HG03095 (cell line): Measurements from ENCODE around the gene MTG2.

Experiments used
- ATAC-seq: cut with Tn5 transposase; IDR thresholded peaks from one replicate; pipeline ENCODE4 v1.9.1; 2021; ENCODE audit warnings: moderate library complexity; ENCODE audit not compliant: unreplicated experiment

Gene MTG2

DNA sequence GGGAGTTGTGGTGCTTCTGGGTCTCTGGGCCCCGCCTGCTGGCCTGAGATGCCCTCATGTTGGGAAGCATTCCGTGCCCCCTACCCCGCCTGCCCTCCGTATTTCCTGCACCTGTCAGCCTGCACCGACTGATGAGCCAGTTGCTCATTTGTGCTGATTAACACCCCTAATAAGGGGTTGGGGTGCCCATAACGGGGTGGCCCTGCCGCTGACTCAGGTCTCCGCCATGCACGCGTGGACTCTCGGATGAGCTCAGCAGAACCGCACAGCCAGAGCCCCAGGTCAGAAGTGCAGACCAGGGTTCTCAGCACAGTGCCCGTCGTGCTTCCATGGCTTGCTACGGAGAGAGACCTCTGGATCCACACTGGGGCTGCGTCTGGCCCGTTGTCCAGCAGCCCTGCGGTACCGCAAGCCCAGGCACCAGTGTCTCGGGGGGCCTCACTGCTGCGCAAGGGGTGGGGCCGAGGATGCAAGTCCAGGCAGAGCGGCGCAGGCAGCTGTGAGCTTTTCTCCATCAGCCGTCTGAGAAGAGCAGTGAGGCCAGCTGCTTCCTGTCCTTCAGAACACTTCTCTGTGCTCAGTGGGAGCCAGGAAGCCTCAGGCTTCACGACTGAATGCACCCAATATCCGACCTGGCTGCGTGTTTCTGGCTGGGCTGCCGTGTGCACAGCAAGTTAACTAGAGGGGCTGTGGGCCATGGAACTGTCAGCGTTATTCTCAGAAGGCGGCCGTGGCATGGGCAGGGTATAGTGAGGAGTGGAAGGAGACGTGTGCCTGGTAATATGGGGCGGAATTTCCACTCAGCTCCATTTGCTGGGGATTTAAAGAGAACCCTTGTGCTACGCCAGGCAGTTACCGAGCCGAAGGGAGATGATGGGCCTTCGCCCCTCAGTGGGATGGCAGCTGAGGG lies 18.6 kb downstream of the MTG2 start:
- peak; percentile 78 for ATAC-seq

DNA sequence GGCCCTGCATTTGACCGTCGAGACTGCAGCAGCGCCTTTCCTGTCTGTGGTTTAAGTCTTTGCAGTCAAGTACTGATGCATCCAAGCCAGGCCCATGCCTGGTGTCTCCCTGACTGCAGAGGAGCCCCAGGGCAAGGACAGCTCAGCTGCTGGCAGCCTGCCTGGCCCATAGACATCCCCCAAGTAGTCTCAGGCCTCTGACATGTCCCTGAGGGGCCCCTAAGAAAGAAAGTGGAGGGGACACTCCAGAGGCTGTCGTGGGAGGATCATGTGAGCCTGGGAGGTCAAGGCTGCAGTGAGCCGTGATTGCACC lies 19.2 kb downstream of the MTG2 start:
- ATAC-seq: no peak

DNA sequence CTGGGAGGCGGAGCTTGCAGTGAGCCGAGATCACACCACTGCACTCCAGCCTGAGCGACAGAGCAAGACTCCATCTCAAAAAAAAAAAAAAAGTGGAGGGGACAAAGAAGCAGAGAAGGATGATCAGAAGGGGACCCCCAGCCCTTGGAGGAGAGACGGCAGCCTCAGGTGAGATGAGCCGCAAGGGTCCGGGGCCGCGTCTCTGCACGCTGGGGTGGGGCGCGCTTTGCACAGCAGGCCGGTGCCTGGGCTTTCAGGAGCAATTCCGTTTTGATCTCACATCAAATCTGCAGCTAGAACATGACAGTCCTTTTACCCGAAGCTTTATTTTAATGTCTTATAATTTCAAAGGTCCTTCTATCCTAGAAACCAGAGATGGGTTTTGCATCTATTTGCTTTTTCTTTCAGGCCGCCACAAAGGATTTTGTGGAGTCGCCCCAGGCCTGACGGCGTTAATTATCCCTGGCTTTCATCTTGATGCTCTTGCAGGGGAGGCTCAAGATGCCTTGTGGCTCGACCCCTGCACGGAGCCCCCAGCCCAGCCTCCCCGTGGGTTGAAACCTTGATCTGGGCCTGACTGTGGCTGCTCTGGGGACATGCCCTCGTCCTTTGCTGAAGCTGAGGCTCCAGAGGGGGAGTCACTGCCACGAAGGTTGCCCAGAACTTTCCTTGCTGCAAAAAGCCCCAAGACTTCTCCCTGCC lies 20.0 kb downstream of the MTG2 start:
- ATAC-seq: no peak

DNA sequence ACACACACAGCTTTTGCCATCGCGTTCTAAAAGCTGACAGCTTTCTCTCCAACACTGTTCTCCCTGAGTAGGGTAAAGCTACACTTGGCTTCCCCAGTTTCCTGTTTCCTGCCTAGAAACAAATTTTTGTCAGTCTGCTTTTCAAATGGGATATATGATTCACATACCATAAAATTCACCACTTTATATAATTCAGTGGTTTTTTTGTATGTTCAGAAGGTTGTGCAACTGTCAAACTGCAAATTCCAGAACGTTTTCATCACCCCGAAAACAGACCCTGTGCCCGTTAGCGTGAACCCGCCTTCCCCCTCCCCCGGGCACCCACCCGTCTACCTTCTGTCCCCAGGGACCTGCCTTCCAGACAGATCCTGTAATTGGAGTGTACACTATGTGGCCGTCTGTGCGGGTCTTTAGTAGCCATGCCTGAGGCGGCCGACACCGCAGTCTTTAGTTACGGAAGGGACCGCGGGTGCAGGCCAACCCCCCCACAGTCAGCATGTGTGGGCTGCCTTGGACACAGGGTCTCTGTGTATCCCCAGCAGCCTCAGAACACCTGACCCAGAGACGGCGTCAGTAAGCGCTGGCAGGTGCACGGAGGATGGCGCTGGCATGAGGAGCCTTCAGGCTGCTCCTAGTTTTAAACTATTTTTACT lies 20.7 kb downstream of the MTG2 start:
- ATAC-seq: no peak

DNA sequence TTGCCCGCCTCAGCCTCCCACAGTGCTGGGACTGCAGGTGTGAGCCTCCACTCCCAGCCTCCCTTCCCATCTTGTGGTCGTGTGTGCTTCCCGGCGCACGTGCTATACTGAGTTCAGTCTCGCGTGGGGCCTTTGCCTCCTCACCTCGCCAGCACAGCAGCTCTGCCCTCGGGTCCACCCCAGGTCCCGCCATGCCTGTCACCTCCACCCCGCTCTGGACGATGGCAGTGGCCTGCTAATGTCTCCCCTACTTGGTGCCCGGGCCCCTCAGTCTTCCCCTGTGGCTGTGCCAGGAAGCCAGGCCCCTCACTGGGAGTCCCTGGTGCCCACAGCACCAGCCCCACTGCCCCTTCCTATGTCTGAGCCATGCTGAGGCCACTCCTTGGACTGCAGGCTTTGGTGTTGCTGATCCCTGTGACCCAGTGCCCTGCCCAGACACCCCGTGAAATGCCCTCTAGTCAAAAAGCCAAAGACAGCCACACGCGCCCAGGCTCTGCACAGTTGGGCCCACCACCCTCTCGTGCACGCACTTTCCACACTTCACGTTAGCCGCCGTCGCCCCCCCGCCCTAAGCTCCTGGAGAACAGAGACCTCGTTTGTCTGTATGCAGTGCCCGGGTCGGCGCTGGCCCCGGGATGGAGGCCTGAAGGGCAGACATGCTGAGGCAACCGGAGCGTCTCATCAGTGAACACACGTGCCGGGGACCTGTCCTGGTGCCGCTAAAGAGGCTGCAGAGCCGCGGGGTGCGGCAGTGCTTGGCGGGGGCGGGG lies 23.0 kb downstream of the MTG2 start:
- ATAC-seq: no peak

DNA sequence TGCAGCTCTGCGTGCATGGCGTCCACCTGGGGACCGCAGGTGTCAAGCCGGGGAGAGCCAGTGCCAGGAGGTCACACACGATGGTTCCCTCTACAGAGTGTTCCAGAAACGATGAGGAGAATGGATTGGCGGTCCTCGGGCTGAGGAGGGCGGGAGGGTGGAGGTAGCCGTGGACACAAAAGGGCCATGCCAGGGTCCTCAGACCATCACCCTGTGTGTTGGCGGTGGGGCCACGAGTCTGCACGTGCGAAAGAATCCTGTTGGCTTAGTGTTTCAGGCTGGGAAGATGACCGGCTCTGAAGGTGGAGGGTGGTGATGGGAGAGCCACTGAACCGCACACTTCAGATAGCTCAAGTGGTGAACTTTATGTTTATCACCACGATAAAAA lies 23.6 kb downstream of the MTG2 start:
- no peak for ATAC-seq

DNA sequence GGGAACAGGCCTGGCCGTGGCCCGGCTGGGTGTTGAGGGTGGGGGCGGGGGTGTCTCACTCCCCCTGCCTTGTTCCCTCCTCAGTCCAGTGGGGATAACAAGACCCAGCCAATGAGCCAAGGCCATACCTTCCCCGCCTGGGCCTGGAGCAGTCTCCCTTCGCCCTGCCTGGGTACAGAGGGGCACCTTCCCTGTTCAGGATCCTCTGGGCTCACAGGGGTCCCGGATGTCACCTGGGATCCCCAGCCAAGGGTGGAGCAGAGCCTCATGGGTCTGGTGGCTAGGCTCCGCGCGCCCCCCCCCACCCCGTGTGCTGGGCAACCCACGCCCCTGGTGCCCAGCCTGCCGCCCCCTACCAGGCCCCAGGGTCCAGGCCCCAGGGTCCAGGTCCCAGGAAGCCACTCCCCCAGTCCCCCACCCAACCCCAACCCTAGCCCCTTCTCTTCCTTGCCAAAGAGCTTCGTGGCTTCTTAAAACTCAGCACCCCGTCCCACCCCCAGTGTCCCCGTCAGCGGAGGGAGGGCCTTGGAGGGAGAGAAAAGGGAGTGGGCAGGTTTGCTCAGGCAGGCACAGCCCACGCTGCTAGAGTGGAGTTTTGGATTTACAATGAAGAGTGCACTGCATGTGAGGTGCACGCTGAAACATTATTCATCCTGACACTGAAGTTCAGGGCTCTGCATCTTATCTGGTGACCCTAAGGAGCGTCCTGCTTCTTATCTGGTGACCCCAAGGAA lies 25.4 kb downstream of the MTG2 start:
- ATAC-seq: no peak

DNA sequence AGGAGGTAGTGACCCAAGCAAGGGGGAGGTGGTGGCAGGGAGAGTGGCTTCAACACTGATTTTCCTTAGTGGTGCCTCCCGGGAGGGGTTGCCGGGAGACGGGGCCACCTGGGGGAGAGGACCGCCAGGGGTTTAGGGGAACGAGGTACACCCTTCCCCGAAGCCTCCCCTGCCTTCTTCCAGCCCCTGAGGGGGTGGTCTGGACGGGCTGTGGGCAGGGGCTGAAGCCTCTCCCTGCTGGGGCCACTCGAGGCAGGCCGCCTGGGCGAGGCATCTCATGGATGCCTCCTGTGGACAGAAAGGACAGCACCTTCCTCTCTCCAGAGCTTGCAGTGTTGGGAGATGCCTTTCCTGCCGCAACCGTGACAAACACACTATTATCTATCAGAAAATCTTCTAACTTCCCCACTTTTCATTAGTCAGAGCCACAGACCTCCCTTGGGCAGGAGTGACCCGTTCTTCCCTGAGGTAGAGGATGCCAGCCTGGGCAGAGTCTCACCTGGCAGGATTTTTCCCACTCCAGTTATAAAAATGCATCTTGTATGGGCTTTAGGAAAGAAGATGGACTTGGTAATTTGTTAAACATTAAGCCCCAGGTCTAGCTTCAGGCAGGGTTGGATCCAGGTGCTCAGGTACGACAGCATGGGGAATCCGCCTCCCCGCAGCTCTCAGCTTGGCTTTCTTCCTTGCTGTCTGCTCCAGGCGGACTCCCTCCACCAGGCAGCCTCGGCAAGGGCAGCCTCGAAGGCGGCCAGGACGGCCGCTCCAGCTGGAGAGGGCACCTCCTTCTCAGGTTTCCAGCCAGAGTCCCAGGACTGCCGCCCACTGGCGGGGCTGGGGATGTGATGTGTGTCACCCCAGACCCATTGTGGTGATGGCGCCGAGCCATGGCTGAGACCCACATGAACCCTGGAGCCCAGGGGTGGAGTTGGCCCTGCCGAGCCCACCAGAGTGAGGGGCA lies 26.2 kb downstream of the MTG2 start:
- no peak for ATAC-seq

DNA sequence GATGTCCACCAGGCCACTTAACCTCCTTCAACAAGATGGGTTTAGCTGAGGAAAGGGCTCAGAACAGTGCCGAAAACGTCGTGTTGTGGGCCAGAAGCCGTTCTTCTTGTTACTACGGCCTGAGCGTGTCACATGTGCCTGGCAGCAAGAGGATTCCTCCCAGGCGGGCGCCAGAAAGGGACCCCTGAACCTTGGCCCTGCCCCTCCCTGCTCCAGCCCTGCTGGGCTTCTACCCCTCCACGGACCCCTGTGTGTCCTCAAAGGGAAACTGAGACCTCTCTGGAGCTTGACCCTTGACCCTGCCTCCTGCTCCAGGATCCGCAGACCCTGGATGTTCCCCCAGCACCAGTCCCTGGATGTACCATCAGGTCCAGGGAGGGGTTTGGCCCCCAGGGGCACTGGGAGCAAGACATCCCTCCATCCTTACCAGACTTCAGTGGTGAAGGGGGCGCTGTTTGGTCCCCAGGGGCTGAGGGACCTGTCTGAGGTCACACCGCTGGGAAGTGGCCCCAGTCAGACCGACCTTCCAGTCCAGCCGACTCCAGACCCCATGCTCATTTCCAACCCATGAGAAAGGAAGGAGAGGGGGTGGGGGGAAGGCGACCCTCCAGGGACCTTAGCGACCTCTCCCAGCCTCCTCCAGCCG lies 27.1 kb downstream of the MTG2 start:
- no peak for ATAC-seq

DNA sequence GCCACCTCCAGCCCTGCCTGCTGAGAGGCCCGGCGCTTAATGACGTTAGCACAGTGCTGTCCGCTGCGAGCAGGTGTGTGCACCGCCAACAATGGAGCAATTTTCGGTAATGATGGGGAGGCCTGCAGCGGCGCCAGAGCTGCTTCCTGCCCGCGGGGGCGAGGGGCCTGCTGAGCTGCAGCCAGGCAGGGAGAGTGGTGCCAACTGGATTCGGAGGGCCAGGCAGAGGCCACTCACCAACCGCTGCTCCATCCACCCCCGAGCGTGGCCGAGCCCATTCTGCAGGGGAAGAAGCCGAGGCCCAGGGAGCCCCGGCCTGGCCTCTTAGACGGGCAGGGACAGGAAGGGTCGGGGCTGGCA lies 27.6 kb downstream of the MTG2 start:
- no peak for ATAC-seq

DNA sequence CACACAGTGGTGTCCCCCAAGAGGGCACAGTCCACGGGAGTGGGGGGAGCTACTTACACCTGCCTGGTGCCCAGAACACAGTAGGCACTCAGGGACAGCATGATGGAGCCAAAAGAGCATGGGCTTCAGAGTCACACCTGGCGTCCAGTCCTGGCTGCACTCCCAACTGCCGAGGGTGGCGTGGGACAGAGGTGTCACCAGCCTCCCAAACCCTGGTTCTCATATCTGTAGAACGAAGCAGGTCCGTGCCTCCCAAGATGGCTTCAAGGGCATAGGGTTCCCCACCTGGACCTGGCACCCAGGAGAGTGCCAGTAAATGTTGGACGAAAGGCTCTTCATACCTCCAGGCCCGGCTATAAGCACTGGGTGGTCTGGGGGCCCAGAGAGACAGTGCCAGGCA lies 28.4 kb downstream of the MTG2 start:
- ATAC-seq: no peak

DNA sequence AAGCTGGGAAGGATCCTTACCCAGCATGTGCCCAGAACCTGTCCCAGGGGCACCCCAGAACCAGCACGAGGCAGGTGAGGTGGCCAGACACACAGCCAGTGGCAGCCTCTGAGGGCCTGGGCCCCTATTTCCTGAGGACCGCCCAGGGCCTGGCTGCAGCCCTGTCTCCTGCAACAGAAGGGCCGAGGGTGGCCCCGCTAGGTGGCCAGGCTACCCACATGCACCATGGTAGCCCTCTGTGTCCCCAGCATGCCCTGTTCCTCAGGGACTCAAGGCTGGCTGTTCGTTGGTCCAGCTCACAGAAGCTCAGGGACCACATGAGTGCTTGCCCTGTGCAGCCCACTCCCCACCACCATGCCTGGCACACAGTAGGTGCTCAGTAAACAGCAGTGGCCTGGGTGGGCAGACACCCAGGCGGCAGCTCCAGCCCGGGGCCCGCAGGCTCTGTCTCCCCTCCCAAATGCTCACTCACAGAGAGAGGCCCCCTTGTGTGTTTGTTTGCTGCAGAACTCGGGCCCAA lies 29.0 kb downstream of the MTG2 start:
- ATAC-seq: no peak

DNA sequence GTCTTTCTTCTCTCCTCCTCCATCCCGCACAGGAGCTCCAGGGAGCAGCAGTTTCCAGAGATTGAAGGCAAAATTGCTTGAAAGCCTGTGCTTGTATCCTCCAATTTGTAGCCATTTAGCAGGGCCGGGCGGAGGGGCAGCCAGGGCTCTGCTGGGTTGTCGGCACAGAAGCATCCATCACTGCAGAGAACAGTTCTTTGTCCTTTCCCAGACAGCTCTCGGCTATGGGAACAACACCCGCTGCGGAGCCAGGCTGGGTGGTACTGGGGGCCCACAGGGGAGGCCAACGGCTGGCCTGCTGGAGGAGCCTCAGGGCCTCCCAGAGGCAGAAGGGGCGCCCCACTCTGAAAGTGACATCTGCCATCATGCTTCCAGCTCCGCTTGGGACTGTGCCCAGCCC lies 29.5 kb downstream of the MTG2 start:
- ATAC-seq: no peak

DNA sequence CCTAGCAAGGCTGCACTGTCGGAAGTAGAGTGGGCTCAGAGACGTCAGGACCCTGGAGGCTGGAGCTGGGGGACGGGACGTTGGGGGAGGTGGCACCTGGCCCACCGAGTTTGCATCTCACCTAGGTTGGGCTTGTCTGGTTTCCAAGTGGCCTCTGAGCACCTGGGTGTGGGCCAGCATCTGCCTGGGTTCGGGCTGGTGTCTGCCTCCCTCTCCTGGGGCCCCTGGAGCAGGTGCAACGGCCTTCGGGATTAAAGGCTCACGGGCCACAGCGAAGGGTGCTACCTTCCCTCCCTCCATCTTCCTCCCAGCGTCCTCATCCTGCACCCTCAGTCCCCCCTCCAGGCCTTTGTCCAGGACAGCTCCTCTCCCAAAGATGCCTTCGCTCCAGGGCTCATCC lies 31.2 kb downstream of the MTG2 start:
- ATAC-seq: no peak

DNA sequence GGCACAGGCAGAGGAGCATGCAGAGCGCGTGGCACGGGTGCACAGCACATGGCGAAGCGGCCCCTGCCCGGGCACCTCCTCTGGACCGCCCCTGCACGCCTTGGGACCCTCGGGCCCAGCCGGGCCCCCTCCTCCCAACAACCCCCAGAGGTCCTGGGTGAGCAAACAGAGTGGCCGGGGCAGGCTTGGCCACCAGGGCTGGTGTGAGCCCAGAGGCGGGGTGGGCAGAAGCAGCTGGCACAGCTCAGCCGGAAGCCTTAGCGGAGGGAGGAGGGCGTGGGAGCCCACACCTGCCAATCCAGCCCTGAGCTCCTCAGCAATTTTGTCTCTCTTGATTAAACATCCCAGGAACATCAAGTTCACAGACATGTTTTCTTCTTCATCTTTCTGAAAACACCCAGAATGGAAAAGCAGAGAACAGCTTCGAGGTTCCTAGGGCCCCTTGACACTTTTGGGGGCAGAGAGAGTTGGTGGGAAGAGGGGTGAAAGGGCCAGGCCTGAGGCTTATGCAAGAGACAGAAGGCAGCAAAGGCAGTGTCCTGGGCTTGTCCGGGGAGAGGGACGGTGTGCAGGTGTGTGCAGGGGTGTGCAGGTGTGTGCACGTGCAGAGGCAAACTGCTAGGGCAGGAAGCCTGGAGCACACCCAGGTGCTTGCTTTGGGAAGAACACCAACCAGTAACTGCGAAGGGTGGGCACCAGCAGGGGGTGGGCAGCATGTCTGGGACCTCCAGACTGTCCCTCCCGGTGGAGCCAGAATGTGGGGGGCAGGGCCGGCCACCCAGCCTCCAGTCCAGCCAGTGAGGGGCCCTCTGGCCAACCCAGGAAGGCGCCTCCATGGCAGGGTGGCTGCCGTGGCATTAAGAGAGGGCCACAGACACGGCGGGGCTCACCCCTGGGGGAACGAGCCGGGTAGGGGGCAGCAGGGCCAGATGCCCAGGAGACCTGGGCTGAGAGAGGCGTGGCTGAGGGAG lies 32.5 kb downstream of the MTG2 start:
- ATAC-seq: no peak

DNA sequence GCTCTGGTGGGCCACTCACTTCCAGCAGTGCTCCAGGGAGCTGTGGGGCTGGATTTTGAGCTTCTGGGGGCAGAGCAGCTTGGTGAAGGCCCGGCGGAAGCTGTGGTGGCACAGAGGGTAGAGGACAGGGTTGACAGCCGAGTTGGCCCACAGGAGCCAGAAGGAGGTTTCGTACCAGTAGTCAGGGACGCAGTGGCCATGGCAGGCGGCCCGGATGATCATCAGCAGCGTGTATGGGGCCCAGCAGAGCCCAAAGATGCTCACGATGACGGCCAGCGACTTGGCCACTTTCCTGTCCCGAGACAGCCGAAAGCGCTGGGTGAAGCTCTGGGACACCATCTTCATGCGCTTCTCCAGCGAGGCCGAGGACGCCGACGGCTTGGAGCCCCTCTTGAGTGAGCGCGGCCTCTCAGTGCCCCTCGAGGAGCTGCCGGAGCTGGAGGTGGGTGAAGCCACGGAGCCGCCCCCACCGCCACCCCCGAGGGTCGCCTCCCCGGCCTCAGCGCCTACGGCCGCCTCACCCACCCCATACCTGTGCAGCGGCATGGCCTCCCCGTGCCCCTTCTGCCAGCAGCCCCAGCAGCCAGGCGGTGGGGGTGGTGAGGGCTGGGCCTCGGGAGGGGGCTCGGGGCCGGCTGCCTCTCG lies 33.3 kb downstream of the MTG2 start:
- no peak for ATAC-seq
